ENCODE results near the gene LYL1.

GRCh38 chr19:13150931-13151604, 48.4 kb upstream of the LYL1 start:
- TF ChIP-seq CTCF (conservative IDR thresholded peaks at IDR 0.05) = no peak
- TF ChIP-seq EZH2 (IDR thresholded peaks at IDR 0.05; ENCODE audit: low read depth) = no peak
